ENCODE data around the gene IL19. TPM values are rescaled to one million over a fixed set of nuclear protein-coding genes. Genes with fewer than 3 reads are reported as not detected.

IL19 gene
- total RNA-seq, 6 donors from 2014 or later = not detected

DNA sequence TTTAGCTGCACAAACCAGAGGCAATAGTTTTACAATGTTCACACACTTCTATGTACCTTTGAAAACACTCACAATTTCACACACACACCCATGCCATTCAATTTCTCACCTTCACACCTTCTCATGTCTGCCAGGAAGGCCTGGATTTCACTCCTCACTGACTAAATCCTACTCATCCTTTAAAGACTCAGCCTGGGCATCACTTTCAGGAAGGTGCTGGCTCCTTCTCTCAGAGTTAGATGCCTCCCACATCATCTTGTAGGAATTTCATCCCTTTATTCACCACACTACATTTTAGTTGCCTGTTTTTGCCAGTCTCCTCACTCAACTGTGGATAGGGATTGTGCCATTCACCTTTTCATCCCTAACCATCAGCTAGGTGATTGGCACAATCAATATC lies 97.1 kb downstream of the IL19 start:
- no peaks in the 10 kb centered on the region for H3K9me3 ChIP-seq
- no peaks in the 10 kb centered on the region for H3K27me3 ChIP-seq
- ATAC-seq (ENCODE audit: low FRiP score in 2 of 2) = no peak
- H3K36me3 ChIP-seq = no peaks in the 10 kb centered on the region
- DNase-seq = no peak
- TF ChIP-seq POLR2A (IDR thresholded peaks at IDR 0.05) (no peak), EP300 (IDR thresholded peaks at IDR 0.05) (no peak), POLR2AphosphoS5 (IDR thresholded peaks at IDR 0.05) (no peak)
- TF ChIP-seq, protein P1, sequence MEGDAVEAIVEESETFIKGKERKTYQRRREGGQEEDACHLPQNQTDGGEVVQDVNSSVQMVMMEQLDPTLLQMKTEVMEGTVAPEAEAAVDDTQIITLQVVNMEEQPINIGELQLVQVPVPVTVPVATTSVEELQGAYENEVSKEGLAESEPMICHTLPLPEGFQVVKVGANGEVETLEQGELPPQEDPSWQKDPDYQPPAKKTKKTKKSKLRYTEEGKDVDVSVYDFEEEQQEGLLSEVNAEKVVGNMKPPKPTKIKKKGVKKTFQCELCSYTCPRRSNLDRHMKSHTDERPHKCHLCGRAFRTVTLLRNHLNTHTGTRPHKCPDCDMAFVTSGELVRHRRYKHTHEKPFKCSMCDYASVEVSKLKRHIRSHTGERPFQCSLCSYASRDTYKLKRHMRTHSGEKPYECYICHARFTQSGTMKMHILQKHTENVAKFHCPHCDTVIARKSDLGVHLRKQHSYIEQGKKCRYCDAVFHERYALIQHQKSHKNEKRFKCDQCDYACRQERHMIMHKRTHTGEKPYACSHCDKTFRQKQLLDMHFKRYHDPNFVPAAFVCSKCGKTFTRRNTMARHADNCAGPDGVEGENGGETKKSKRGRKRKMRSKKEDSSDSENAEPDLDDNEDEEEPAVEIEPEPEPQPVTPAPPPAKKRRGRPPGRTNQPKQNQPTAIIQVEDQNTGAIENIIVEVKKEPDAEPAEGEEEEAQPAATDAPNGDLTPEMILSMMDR (IDR thresholded peaks at IDR 0.05) = no peak
- H3K4me3 ChIP-seq = no peak overlapping the region
- H3K27ac ChIP-seq = no peak overlapping the region
- H3K4me1 ChIP-seq = peaks cover 0 to 9% (median 2%) of the 10 kb centered on the region in 4 donors

DNA sequence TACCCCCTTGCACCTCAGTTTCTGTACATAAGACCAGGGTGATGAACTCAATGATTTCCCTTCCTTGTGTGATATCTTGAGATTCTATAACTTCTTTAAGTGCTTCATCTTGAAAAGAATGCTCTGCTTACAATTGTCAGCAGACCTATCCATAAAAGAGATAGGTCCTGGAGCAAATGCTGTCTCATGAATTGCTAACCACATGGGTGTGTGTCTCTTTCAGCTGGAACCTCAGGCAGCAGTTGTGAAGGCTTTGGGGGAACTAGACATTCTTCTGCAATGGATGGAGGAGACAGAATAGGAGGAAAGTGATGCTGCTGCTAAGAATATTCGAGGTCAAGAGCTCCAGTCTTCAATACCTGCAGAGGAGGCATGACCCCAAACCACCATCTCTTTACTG lies 97.7 kb downstream of the IL19 start:
- WGBS, 2 donors = 67 to 80% methylated on average over 1 of the region's 1 CpG

DNA sequence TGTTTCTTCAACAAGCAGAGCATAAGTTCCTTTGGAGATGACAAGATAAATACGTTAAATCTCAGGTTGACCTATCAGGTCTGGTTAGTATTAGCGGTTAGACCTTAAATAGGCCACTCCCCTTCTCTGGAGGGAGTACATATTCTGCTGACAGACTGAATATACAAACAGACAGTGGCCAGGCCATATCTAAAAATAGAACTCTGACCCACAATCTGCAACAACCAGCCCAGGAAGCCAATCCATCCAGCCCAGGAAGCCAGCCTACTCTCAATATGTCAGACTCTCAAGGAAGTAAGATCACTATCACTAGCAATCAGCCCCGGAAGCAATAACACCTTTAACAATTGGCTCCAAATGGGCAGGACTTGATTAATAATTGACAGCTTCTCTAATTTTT lies 101.6 kb downstream of the IL19 start:
- no peak overlapping the region for H3K27ac ChIP-seq
- peaks cover 0 to 3% (median 0%) of the 10 kb centered on the region in 4 donors for H3K4me1 ChIP-seq
- no peak for ATAC-seq (ENCODE audit: low FRiP score in 2 of 2)
- DNase-seq = no peak
- H3K4me3 ChIP-seq = no peak overlapping the region
- TF ChIP-seq POLR2AphosphoS5 (IDR thresholded peaks at IDR 0.05) = no peak
- TF ChIP-seq, protein P1 (IDR thresholded peaks at IDR 0.05) = no peak
- no peak for TF ChIP-seq POLR2A (IDR thresholded peaks at IDR 0.05)
- TF ChIP-seq EP300 (IDR thresholded peaks at IDR 0.05) = no peak
- no peaks in the 10 kb centered on the region for H3K27me3 ChIP-seq
- WGBS, 2 donors = 60 to 89% methylated on average over 3 of the region's 3 CpGs
- H3K36me3 ChIP-seq = no peaks in the 10 kb centered on the region
- no peaks in the 10 kb centered on the region for H3K9me3 ChIP-seq

More for the DNA sequence above, 97.7 kb downstream of the IL19 start:
- H3K4me3 ChIP-seq = no peak overlapping the region
- H3K27ac ChIP-seq = no peak overlapping the region
- DNase-seq (no peak), ATAC-seq (ENCODE audit: low FRiP score in 2 of 2) (no peak)
- H3K36me3 ChIP-seq = no peaks in the 10 kb centered on the region
- H3K4me1 ChIP-seq = peaks cover 0 to 9% (median 2%) of the 10 kb centered on the region in 4 donors
- TF ChIP-seq EP300 (IDR thresholded peaks at IDR 0.05) (no peak), POLR2A (IDR thresholded peaks at IDR 0.05) (no peak), POLR2AphosphoS5 (IDR thresholded peaks at IDR 0.05) (no peak)
- TF ChIP-seq, protein P1 (IDR thresholded peaks at IDR 0.05) = no peak
- no peaks in the 10 kb centered on the region for H3K9me3 ChIP-seq
- H3K27me3 ChIP-seq = no peaks in the 10 kb centered on the region

DNA sequence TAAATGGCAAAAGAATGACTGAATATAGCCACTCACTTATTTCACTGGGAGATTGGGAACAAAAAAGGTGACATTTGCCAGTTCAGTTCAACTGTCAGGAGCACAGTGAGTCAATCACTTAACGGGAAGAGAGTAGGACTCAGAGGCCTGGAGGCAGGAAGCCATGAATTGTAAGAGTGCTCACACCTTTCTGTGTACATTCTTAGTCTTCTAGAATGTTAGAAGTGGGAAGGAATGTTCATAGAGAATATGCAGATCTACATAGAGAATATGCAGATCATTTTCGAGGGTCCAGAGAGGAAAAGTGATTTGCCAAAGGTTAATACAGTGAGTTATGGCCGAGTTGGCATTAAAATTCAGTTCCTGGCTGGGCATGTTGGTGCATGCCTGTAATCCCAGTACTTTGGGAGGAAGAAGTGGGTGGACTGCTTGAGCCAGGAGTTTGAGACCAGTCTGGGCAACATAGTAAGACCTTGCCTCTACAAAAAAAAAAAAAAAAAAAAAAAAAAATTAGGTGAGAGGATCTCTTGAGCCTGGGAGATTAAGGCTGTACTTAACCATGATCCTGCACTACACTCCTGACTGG lies 103.1 kb downstream of the IL19 start:
- H3K27ac ChIP-seq = no peak overlapping the region
- H3K9me3 ChIP-seq = peaks cover 0 to 8% (median 4%) of the 10 kb centered on the region in 4 donors
- TF ChIP-seq, protein P1 (IDR thresholded peaks at IDR 0.05) = no peak
- TF ChIP-seq POLR2AphosphoS5 (IDR thresholded peaks at IDR 0.05) = no peak
- TF ChIP-seq EP300 (IDR thresholded peaks at IDR 0.05) = no peak
- DNase-seq = peak in 1 of 2 donors; percentile 46
- ATAC-seq (ENCODE audit: low FRiP score in 2 of 2) = peak; percentile 6 to 46
- no peak overlapping the region for H3K4me3 ChIP-seq
- peaks cover 0 to 3% (median 0%) of the 10 kb centered on the region in 4 donors for H3K4me1 ChIP-seq
- no peaks in the 10 kb centered on the region for H3K27me3 ChIP-seq
- H3K36me3 ChIP-seq = no peaks in the 10 kb centered on the region
- WGBS, 2 donors = 53 to 60% methylated on average over 3 of the region's 3 CpGs

DNA sequence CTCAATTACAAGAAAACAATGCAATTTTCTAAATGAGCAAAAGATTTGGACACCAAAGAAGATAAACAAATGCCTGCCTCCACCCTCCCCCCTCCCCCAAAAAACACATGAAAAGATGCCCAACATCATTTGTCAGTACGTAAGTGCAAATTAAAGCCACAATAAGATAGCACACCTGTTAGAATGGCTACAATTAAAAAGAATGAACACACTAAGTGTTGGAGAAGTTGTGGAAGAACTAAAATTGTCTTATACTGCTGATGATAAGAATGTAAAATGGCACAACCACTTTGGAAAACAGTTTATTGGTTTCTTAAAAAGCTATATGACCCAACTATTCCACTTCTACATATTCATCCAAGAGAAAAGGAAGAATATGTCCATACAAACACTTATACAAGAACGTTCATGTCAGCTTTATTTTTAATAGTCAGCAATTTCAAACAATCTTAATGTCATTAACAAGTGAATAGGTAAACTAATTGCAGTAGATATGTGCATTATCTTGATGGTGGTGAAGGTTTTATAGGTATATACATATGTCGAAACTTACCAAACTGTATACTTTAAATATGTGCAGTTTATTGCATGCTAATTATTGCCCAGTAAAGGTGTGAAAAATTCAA lies 105.3 kb downstream of the IL19 start:
- no peak overlapping the region for H3K27ac ChIP-seq
- peaks cover 0 to 3% (median 0%) of the 10 kb centered on the region in 4 donors for H3K4me1 ChIP-seq
- TF ChIP-seq POLR2AphosphoS5 (IDR thresholded peaks at IDR 0.05) (no peak), EP300 (IDR thresholded peaks at IDR 0.05) (no peak), POLR2A (IDR thresholded peaks at IDR 0.05) (no peak)
- TF ChIP-seq, protein P1 (IDR thresholded peaks at IDR 0.05) = no peak
- H3K9me3 ChIP-seq = peaks cover 0 to 8% (median 5%) of the 10 kb centered on the region in 4 donors
- no peaks in the 10 kb centered on the region for H3K27me3 ChIP-seq
- H3K4me3 ChIP-seq = no peak overlapping the region
- ATAC-seq (ENCODE audit: low FRiP score in 2 of 2) (no peak), DNase-seq (no peak)
- no peaks in the 10 kb centered on the region for H3K36me3 ChIP-seq
- WGBS, 2 donors = 82 to 84% methylated on average over 3 of the region's 3 CpGs

All from upper lobe of left lung (tissue), 6 donors.